ENCODE results near the gene TMEM205. TPM values are rescaled to one million over a fixed set of nuclear protein-coding genes. Genes with fewer than 3 reads are reported as not detected.
"Not testable (repeated sequence)": the region's sequence is repeated elsewhere in the genome, so short reads cannot be mapped to it uniquely, and the experiment has no call there.

Gene TMEM205
- total RNA-seq, 1 experiment from 2014 or later = 82.0 TPM

GRCh38 chr19:11322269-11323024 lies 23.6 kb downstream of the TMEM205 start:
- TSS peak; percentile 42 for BruUV-seq (replicated peaks)
- no peak overlapping the region for H3K4me3 Mint-ChIP-seq (ENCODE audit: low read depth, unreplicated experiment)
- no peaks in the 10 kb centered on the region for H3K36me3 Mint-ChIP-seq (ENCODE audit: insufficient read depth, unreplicated experiment)
- TF ChIP-seq CTCF (IDR thresholded peaks at IDR 0.05; ENCODE audit: unreplicated experiment) = no peak
- H3K27me3 Mint-ChIP-seq (ENCODE audit: unreplicated experiment) = no peaks in the 10 kb centered on the region
- H3K27ac Mint-ChIP-seq (ENCODE audit: unreplicated experiment) = peak overlapping the region; percentile 23
- no peak for DNase-seq
- CTCF ChIA-PET = interaction anchor here (0.5 kb wide), 1 partner anchor 68 kb away, joined by 3 read pairs; no protein-coding TSS in a partner anchor
- intact Hi-C loops (cut with micrococcal nuclease; ENCODE audit: unreplicated experiment) = loop anchor here (10.0 kb wide), 1 partner anchor 52 kb away; the partner anchor contains the start of gene SWSAP1
- H3K9me3 Mint-ChIP-seq (ENCODE audit: low read depth, unreplicated experiment) = no peaks in the 10 kb centered on the region
- H3K4me1 Mint-ChIP-seq (ENCODE audit: low read depth, unreplicated experiment) = peaks cover 26% of the 10 kb centered on the region

GRCh38 chr19:11321191-11322126 lies 24.6 kb downstream of the TMEM205 start:
- no peaks in the 10 kb centered on the region for H3K36me3 Mint-ChIP-seq (ENCODE audit: insufficient read depth, unreplicated experiment)
- no peak for DNase-seq
- intact Hi-C loops (cut with micrococcal nuclease; ENCODE audit: unreplicated experiment) = loop anchor here (10.0 kb wide), 1 partner anchor 53 kb away; the partner anchor contains the start of gene SWSAP1
- no peaks in the 10 kb centered on the region for H3K27me3 Mint-ChIP-seq (ENCODE audit: unreplicated experiment)
- H3K4me1 Mint-ChIP-seq (ENCODE audit: low read depth, unreplicated experiment) = peaks cover 26% of the 10 kb centered on the region
- no TSS peak for BruUV-seq (replicated peaks)
- no peaks in the 10 kb centered on the region for H3K9me3 Mint-ChIP-seq (ENCODE audit: low read depth, unreplicated experiment)
- no peak for TF ChIP-seq CTCF (IDR thresholded peaks at IDR 0.05; ENCODE audit: unreplicated experiment)
- CTCF ChIA-PET = interaction anchor here (0.7 to 0.9 kb wide), 2 partner anchors 12 to 23 kb away, joined by 3 read pairs; no protein-coding TSS in a partner anchor
- H3K4me3 Mint-ChIP-seq (ENCODE audit: low read depth, unreplicated experiment) = no peak overlapping the region
- peak overlapping the region; percentile 23 for H3K27ac Mint-ChIP-seq (ENCODE audit: unreplicated experiment)

- not testable (repeated sequence) for H3K27ac Mint-ChIP-seq (ENCODE audit: unreplicated experiment); BruUV-seq (replicated peaks); H3K27me3 Mint-ChIP-seq (ENCODE audit: unreplicated experiment); H3K4me3 Mint-ChIP-seq (ENCODE audit: low read depth, unreplicated experiment); H3K36me3 Mint-ChIP-seq (ENCODE audit: insufficient read depth, unreplicated experiment); H3K9me3 Mint-ChIP-seq (ENCODE audit: low read depth, unreplicated experiment); DNase-seq
- intact Hi-C loops (cut with micrococcal nuclease; ENCODE audit: unreplicated experiment) = loop anchor here (10.0 kb wide), 1 partner anchor 54 kb away; the partner anchor contains the start of gene SWSAP1
- peaks cover 26% of the 10 kb centered on the region for H3K4me1 Mint-ChIP-seq (ENCODE audit: low read depth, unreplicated experiment)
- CTCF ChIA-PET = interaction anchor here (0.5 to 0.7 kb wide), 3 partner anchors 11 to 27 kb away, joined by 3 to 6 read pairs (median 3); no protein-coding TSS in a partner anchor
Observed at GRCh38 chr19:11320278-11320995, 25.6 kb downstream of the TMEM205 start.

GRCh38 chr19:11306337-11306736 lies 39.7 kb downstream of the TMEM205 start:
- no peak for TF ChIP-seq CTCF (IDR thresholded peaks at IDR 0.05; ENCODE audit: unreplicated experiment)
- DNase-seq = no peak
- Mint-ChIP-seq H3K4me3 (ENCODE audit: low read depth, unreplicated experiment) (no peak overlapping the region), H3K4me1 (ENCODE audit: low read depth, unreplicated experiment) (no peaks in the 10 kb centered on the region), H3K36me3 (ENCODE audit: insufficient read depth, unreplicated experiment) (no peaks in the 10 kb centered on the region), H3K9me3 (ENCODE audit: low read depth, unreplicated experiment) (no peaks in the 10 kb centered on the region), H3K27me3 (ENCODE audit: unreplicated experiment) (no peaks in the 10 kb centered on the region), H3K27ac (ENCODE audit: unreplicated experiment) (no peak overlapping the region)
- intact Hi-C loops (cut with micrococcal nuclease; ENCODE audit: unreplicated experiment) = no loop called here
- CTCF ChIA-PET = interaction anchor here (1.2 kb wide), 1 partner anchor 77 kb away, joined by 3 read pairs; no protein-coding TSS in a partner anchor
- no TSS peak for BruUV-seq (replicated peaks)

Measured in Calu3 (cell line).